HepG2 (cell line): ENCODE data around the gene ARHGAP29. TPM values are rescaled to one million over a fixed set of nuclear protein-coding genes. Genes with fewer than 3 reads are reported as not detected.
A peak's percentile ranks its signal among the peaks of the same experiment; 100 is the strongest.

Experiments
- ATAC-seq: fragments of 200-7000 bp; cut with Tn5 transposase; 3 replicates; pipeline ENCODE4 v1.9.1; 2020; ENCODE audit warnings: mild to moderate bottlenecking, moderate library complexity
- BruUV-seq: library from RNA; stranded (reverse); fragments of 400-500 nt; replicated peaks from 2 replicates; lab custom pipeline; 2021; lab: Mats Ljungman, UMichigan
- CTCF ChIA-PET: fragments of 300-600 bp; formaldehyde crosslinking; extraction: SDS; loops from one replicate; lab custom pipeline; 2021; ENCODE audit warnings: low total read pairs, inconsistent platforms, low intra/inter-chr PET ratio; lab: Yijun Ruan, JAX
- POLR2A ChIA-PET: fragments of 350-600 bp; sonication (Branson Sonifier 250); formaldehyde crosslinking; loops from one replicate; lab custom pipeline; 2020; ENCODE audit warnings: antibody characterized with exemption, inconsistent platforms; lab: Yijun Ruan, JAX
- DNase-seq: peaks from one replicate; pipeline ENCODE4 v3.0.0-alpha.2; 2015; ENCODE audit warnings: low spot score
- FAIRE-seq: peaks from 3 replicates; lab custom pipeline; 2011; peaks lifted over from hg19 to GRCh38; lab: Jason Lieb, UNC
- H2AFZ ChIP-seq: one replicate; pipeline ENCODE4 v1.6.1; 2011; ENCODE audit warnings: low read length, inconsistent platforms
- H3K27ac ChIP-seq: fragments of 300-600 bp; 3 replicates; pipeline ENCODE4 v1.8.0; 2011; ENCODE audit warnings: mixed run types, mild to moderate bottlenecking, mixed read lengths, low read length, inconsistent platforms; ENCODE audit not compliant: insufficient read depth; ENCODE audit errors: extremely low read length
- H3K27me3 ChIP-seq, 2 experiments: fragments of 200-600 bp in 1 of 2; 2 replicates in 1 of 2; 3 replicates in 1 of 2; pipeline versions ENCODE4 v1.6.0 to v1.8.0; 2011; ENCODE audit warnings: low read length in 2 of 2, mild to moderate bottlenecking in 2 of 2, moderate library complexity in 2 of 2, inconsistent platforms in 1 of 2; ENCODE audit not compliant: insufficient read depth in 2 of 2, control insufficient read depth in 1 of 2
- H3K36me3 ChIP-seq, 2 experiments: fragments of 200-600 bp in 1 of 2; replicated peaks in 1 of 2; 2 replicates in 1 of 2; 3 replicates in 1 of 2; pipeline versions ENCODE4 v1.5.1 to v1.8.0; 2011; ENCODE audit warnings: low read length in 2 of 2, inconsistent platforms in 1 of 2; ENCODE audit not compliant: insufficient read depth in 2 of 2, control insufficient read depth in 1 of 2
- H3K4me1 ChIP-seq: 2 replicates; pipeline ENCODE4 v1.5.1; 2012; ENCODE audit warnings: low read length, inconsistent platforms; ENCODE audit not compliant: insufficient read depth
- H3K4me2 ChIP-seq: 2 replicates; pipeline ENCODE4 v1.6.0; 2011; ENCODE audit warnings: low read depth, low read length, inconsistent platforms
- H3K4me3 ChIP-seq, 3 experiments: fragments of 200-600 bp in 1 of 3; sonication (generic), shearing (Covaris generic) in 1 of 3; replicated peaks in 1 of 3; 2 replicates each; pipeline ENCODE4 v1.5.1; 2011 to 2016; ENCODE audit warnings: low read length in 3 of 3, inconsistent platforms in 2 of 3, low read depth in 2 of 3, mild to moderate bottlenecking in 2 of 3, control low read depth in 1 of 3, mixed read lengths in 1 of 3; ENCODE audit not compliant: insufficient read depth in 1 of 3
- H3K79me2 ChIP-seq: one replicate; pipeline ENCODE4 v1.6.1; 2011; ENCODE audit warnings: low read length, inconsistent platforms; ENCODE audit not compliant: insufficient read depth
- H3K9ac ChIP-seq: 2 replicates; pipeline ENCODE4 v1.6.0; 2011; ENCODE audit warnings: mild to moderate bottlenecking, low read depth, low read length, inconsistent platforms; ENCODE audit not compliant: insufficient read depth
- H3K9me3 ChIP-seq: 2 replicates; pipeline ENCODE4 v1.5.1; 2012; ENCODE audit warnings: mild to moderate bottlenecking, low read length
- H4K20me1 ChIP-seq: 2 replicates; pipeline ENCODE4 v1.6.0; 2011; ENCODE audit warnings: inconsistent platforms, mild to moderate bottlenecking, low read length, moderate library complexity; ENCODE audit not compliant: insufficient read depth
- GATAD2A ChIP-seq: IDR thresholded peaks from 2 replicates; pipeline ENCODE4 v1.6.1; 2016
- MAZ ChIP-seq, 2 experiments: sonication (generic) in 1 of 2; formaldehyde crosslinking in 1 of 2; IDR thresholded peaks; 2 replicates each; pipeline versions ENCODE4 v1.5.0 to v1.6.1; 2012 to 2020; ENCODE audit warnings: low read depth in 2 of 2, mild to moderate bottlenecking in 2 of 2, borderline replicate concordance in 1 of 2, improper control_type of control experiment in 1 of 2, low read length in 1 of 2, missing genetic modification reagents in 1 of 2, moderate library complexity in 1 of 2
- PHF5A ChIP-seq: IDR thresholded peaks from one replicate; pipeline ENCODE4 v1.6.1; 2018; ENCODE audit warnings: low read depth, missing genetic modification reagents; ENCODE audit not compliant: unreplicated experiment
- REL ChIP-seq: sonication (generic); formaldehyde crosslinking; conservative IDR thresholded peaks from 2 replicates; pipeline ENCODE4 v1.8.0; 2022; ENCODE audit warnings: mild to moderate bottlenecking, missing genetic modification reagents, moderate library complexity
- THYN1 ChIP-seq: sonication (generic); formaldehyde crosslinking; IDR thresholded peaks from 2 replicates; pipeline ENCODE4 v1.8.1; 2023; ENCODE audit warnings: low read depth, mild to moderate bottlenecking, moderate library complexity, missing genetic modification reagents, borderline replicate concordance
- ZBTB4 ChIP-seq: sonication (generic); formaldehyde crosslinking; IDR thresholded peaks from 2 replicates; pipeline ENCODE4 v1.4.0; 2020; ENCODE audit warnings: missing genetic modification reagents, mild to moderate bottlenecking, borderline replicate concordance
- ZFYVE20 ChIP-seq: sonication (generic); formaldehyde crosslinking; IDR thresholded peaks from 2 replicates; pipeline ENCODE4 v1.8.0; 2023; ENCODE audit warnings: low read depth, mild to moderate bottlenecking, moderate library complexity, missing genetic modification reagents, borderline replicate concordance
- ZNF143 ChIP-seq: sonication (generic); formaldehyde crosslinking; IDR thresholded peaks from 2 replicates; pipeline ENCODE4 v1.4.0; 2020; ENCODE audit warnings: missing genetic modification reagents
- ZNF256 ChIP-seq: sonication (generic); formaldehyde crosslinking; conservative IDR thresholded peaks from 2 replicates; pipeline ENCODE4 v1.4.0; 2020; ENCODE audit warnings: missing genetic modification reagents
- ZNF33A ChIP-seq: sonication (generic); formaldehyde crosslinking; IDR thresholded peaks from 2 replicates; pipeline ENCODE4 v1.5.1; 2020; ENCODE audit warnings: missing genetic modification reagents, mild to moderate bottlenecking, moderate library complexity, borderline replicate concordance
- ZNF367 ChIP-seq: sonication (generic); formaldehyde crosslinking; IDR thresholded peaks from 2 replicates; pipeline ENCODE4 v1.4.0; 2020; ENCODE audit warnings: missing genetic modification reagents, borderline replicate concordance
- ZNF431 ChIP-seq: sonication (generic); formaldehyde crosslinking; IDR thresholded peaks from 2 replicates; pipeline ENCODE4 v1.9.0; 2022; ENCODE audit warnings: missing genetic modification reagents, low read depth, mild to moderate bottlenecking, borderline replicate concordance
- ZNF605 ChIP-seq: sonication (generic); formaldehyde crosslinking; IDR thresholded peaks from 2 replicates; pipeline ENCODE4 v1.8.0; 2022; ENCODE audit warnings: mild to moderate bottlenecking, missing genetic modification reagents
- ZNF644 ChIP-seq: IDR thresholded peaks from 2 replicates; pipeline ENCODE4 v1.6.1; 2016; ENCODE audit warnings: low read depth
- ZNF7 ChIP-seq: IDR thresholded peaks from 2 replicates; pipeline ENCODE4 v1.6.1; 2016; ENCODE audit warnings: missing biosample characterization, missing genetic modification reagents
- ZSCAN12 ChIP-seq: sonication (generic); formaldehyde crosslinking; IDR thresholded peaks from 2 replicates; pipeline ENCODE4 v1.9.0; 2021; ENCODE audit warnings: mild to moderate bottlenecking, missing genetic modification reagents
- WGBS: methylation state at CpG from one replicate; pipeline ENCODE4 v1.1.6; 2017; ENCODE audit warnings: low lambda C conversion rate; 5-methylcytosine and 5-hydroxymethylcytosine counted together
- in situ Hi-C: cut with HindIII; loops from 2 replicates; pipeline ENCODE4 v1.10.0; 2017; ENCODE audit warnings: low pct_unique_long_range_greater_than_20kb; ENCODE audit not compliant: extremely low pct_ligation_motif_present
- intact Hi-C: fragments of 100-400 bp; cut with micrococcal nuclease; formaldehyde crosslinking; loops from one replicate; pipeline ENCODE4 v1.10.0; 2022; ENCODE audit not compliant: unreplicated experiment
- polyA plus RNA-seq, 8 experiments: library from polyadenylated mRNA; depleted of rRNA in 3 of 8; stranded (reverse) in 7 of 8; unstranded in 1 of 8; fragments of >200 nt; fragmentation: Illumina TruSeq in 4 of 8; extraction: Trizol in 4 of 8; gene quantifications; 2 replicates each; pipeline versions ENCODE4 v1.2.1 to v1.2.3, GENCODE V29; 2011 to 2016; ENCODE audit warnings: low read depth in 4 of 8, missing spikeins in 1 of 8, mixed read lengths in 1 of 8; ENCODE audit not compliant: insufficient read depth in 1 of 8
- total RNA-seq, 5 experiments: library from RNA; depleted of rRNA; stranded (reverse); fragments of >200 nt; fragmentation: Illumina TruSeq; extraction: Trizol; gene quantifications; 2 replicates each; pipeline ENCODE4 v1.2.3, GENCODE V29; 2016; ENCODE audit warnings: low read depth in 1 of 5

Gene ARHGAP29
- total and polyA plus RNA-seq, 2 of the 13 experiments (the other 11 are each of a cell fraction or from before 2014, with no cell fraction given): 12.8 to 18.3 TPM

- Histone ChIP-seq H3K27me3 (no peaks in the 10 kb centered on the region), H3K36me3 (no peaks in the 10 kb centered on the region), H3K4me2 (no peak overlapping the region), H3K4me1 (no peaks in the 10 kb centered on the region), H3K9ac (no peak overlapping the region), H2AFZ (no peak overlapping the region), H3K79me2 (no peaks in the 10 kb centered on the region), H3K9me3 (no peaks in the 10 kb centered on the region), H3K4me3 (no peak overlapping the region), H4K20me1 (no peaks in the 10 kb centered on the region), H3K27ac (no peak overlapping the region)
- in situ Hi-C loops (no loop called here), intact Hi-C loops (no loop called here)
- ChIA-PET CTCF (no interaction called here), POLR2A (no interaction called here)
- no peak for TF ChIP-seq ZBTB4 (CRISPR knock-in tag)
- TF ChIP-seq ZNF256 (CRISPR knock-in tag): no peak
- TF ChIP-seq ZNF7: peak; percentile 44; the same call in 1 of the 2 replicates
- FAIRE-seq (no peak), DNase-seq (no peak), ATAC-seq (no peak)
- no TSS peak for BruUV-seq
- 24% methylated on average over 2 of the region's 2 CpGs for WGBS
Measured at GRCh38 chr1:94265906-94266305, 28.5 kb upstream of the ARHGAP29 start.

GRCh38 chr1:94265011-94265422 lies 27.6 kb upstream of the ARHGAP29 start:
- POLR2A ChIA-PET: no interaction called here
- H3K4me3 ChIP-seq: no peak overlapping the region
- CTCF ChIA-PET: no interaction called here
- H3K36me3 ChIP-seq: no peaks in the 10 kb centered on the region
- ATAC-seq (no peak), DNase-seq (no peak), FAIRE-seq (no peak)
- no TSS peak for BruUV-seq
- no peaks in the 10 kb centered on the region for H3K9me3 ChIP-seq
- H3K9ac ChIP-seq: no peak overlapping the region
- H3K27me3 ChIP-seq: no peaks in the 10 kb centered on the region
- intact Hi-C loops: no loop called here
- no peaks in the 10 kb centered on the region for H3K79me2 ChIP-seq
- in situ Hi-C loops: no loop called here
- peaks cover 5% of the 10 kb centered on the region for H3K4me1 ChIP-seq
- H4K20me1 ChIP-seq: no peaks in the 10 kb centered on the region
- 13% methylated on average over 3 of the region's 3 CpGs for WGBS
- no peak overlapping the region for H3K4me2 ChIP-seq
- no peak overlapping the region for H3K27ac ChIP-seq
- H2AFZ ChIP-seq: no peak overlapping the region
- TF ChIP-seq ZNF605 (CRISPR knock-in tag) (no peak), ZNF367 (CRISPR knock-in tag) (no peak), THYN1 (CRISPR knock-in tag) (no peak), ZNF143 (CRISPR knock-in tag) (no peak), GATAD2A (CRISPR knock-in tag) (no peak), ZSCAN12 (CRISPR knock-in tag) (no peak), ZNF644 (no peak), ZFYVE20 (CRISPR knock-in tag) (no peak), REL (CRISPR knock-in tag) (no peak), MAZ (IDR thresholded peaks at IDR 0.05; ENCODE audit: borderline replicate concordance, low read depth, low read length) (no peak), MAZ (CRISPR knock-in tag; IDR thresholded peaks at IDR 0.05; ENCODE audit: low read depth) (no peak), ZNF33A (CRISPR knock-in tag) (no peak), ZNF431 (CRISPR knock-in tag) (no peak), PHF5A (CRISPR knock-in tag) (no peak)
